Activated naive CD8-positive, alpha-beta T cell (primary cell): ENCODE measurements around the gene NPTXR.
"Not testable (repeated sequence)": the region's sequence is repeated elsewhere in the genome, so short reads cannot be mapped to it uniquely, and the experiment has no call there.

ENCODE experiments used
- H3K27ac Mint-ChIP-seq: one replicate; pipeline ENCODE4 v1.8.0; 2021; ENCODE audit warnings: mixed read lengths
- H3K27me3 Mint-ChIP-seq: one replicate; pipeline ENCODE4 v1.8.0; 2021; ENCODE audit warnings: mixed read lengths
- H3K36me3 Mint-ChIP-seq: one replicate; pipeline ENCODE4 v1.8.0; 2021; ENCODE audit warnings: mixed read lengths
- H3K4me1 Mint-ChIP-seq: one replicate; pipeline ENCODE4 v1.8.0; 2021; ENCODE audit warnings: low read depth, mixed read lengths
- H3K4me3 Mint-ChIP-seq: one replicate; pipeline ENCODE4 v1.8.0; 2021; ENCODE audit warnings: mild to moderate bottlenecking, mixed read lengths
- H3K9me3 Mint-ChIP-seq: one replicate; pipeline ENCODE4 v1.8.0; 2021; ENCODE audit warnings: low read depth, mixed read lengths

The NPTXR gene

GRCh38 chr22:38863531-38864131 lies 19.8 kb upstream of the NPTXR start:
- H3K27me3 Mint-ChIP-seq = no peaks in the 10 kb centered on the region
- H3K4me3 Mint-ChIP-seq = no peak overlapping the region
- H3K27ac Mint-ChIP-seq = no peak overlapping the region
- no peaks in the 10 kb centered on the region for H3K36me3 Mint-ChIP-seq
- H3K9me3 Mint-ChIP-seq = no peaks in the 10 kb centered on the region
- peaks cover 14% of the 10 kb centered on the region for H3K4me1 Mint-ChIP-seq

DNA sequence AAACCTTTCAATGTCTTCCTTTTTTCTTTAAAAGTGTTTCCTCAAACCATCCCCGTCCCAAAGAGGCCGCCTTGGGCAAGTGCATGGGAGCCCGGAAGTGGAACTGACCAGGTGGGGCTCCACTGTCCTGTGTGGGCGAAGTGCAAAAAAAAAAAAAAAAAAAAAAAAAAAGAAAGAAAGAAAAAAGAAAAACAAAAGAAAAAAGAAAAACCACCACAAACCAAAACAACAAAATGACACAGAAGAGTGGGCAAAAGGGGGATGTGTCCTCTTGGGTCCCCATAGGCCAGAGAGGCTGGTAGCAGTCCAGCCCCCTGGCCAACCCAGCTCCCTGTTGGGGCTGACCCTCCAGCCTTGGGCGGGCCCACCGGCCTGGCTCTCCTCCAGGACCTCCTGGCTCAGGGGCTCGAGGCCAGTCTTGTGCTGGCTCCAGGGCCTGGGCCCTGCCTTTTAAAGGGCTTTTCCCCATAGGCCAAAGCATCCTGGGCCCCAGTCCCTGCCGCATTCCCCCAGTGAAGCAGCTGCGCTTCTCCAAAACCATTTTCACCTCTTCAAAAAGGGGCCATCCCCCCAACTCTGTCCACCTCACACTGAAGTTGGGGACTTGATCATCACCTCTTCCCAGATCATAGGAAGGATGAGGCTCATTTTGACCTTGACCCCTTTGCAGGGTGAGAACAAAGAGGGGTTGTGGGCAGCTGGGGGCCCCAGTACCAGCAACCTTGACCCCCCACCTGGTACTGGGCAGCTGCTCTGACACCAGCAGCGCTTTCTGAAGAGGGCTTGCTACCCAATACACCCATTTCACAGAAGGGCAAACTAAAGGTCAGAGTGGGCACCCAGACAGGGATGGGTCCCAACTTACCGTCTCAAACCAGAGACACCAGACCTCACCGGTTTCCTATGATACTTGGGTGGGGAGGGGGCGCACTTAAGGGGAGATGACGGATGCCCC lies 18.8 kb upstream of the NPTXR start:
- Mint-ChIP-seq H3K27me3 (no peaks in the 10 kb centered on the region), H3K9me3 (no peaks in the 10 kb centered on the region), H3K4me1 (peaks cover 7% of the 10 kb centered on the region), H3K36me3 (no peaks in the 10 kb centered on the region), H3K4me3 (no peak overlapping the region), H3K27ac (no peak overlapping the region)

GRCh38 chr22:38861927-38862326 lies 18.1 kb upstream of the NPTXR start:
- no peaks in the 10 kb centered on the region for H3K9me3 Mint-ChIP-seq
- no peaks in the 10 kb centered on the region for H3K36me3 Mint-ChIP-seq
- no peak overlapping the region for H3K27ac Mint-ChIP-seq
- H3K27me3 Mint-ChIP-seq = no peaks in the 10 kb centered on the region
- peaks cover 7% of the 10 kb centered on the region for H3K4me1 Mint-ChIP-seq
- H3K4me3 Mint-ChIP-seq = no peak overlapping the region

- no peak overlapping the region for H3K27ac Mint-ChIP-seq
- H3K4me3 Mint-ChIP-seq = no peak overlapping the region
- H3K4me1 Mint-ChIP-seq = peaks cover 7% of the 10 kb centered on the region
- H3K9me3 Mint-ChIP-seq = no peaks in the 10 kb centered on the region
- no peaks in the 10 kb centered on the region for H3K27me3 Mint-ChIP-seq
- no peaks in the 10 kb centered on the region for H3K36me3 Mint-ChIP-seq
These were observed 17.5 kb upstream of the NPTXR start for GRCh38 chr22:38861170-38861876.

DNA sequence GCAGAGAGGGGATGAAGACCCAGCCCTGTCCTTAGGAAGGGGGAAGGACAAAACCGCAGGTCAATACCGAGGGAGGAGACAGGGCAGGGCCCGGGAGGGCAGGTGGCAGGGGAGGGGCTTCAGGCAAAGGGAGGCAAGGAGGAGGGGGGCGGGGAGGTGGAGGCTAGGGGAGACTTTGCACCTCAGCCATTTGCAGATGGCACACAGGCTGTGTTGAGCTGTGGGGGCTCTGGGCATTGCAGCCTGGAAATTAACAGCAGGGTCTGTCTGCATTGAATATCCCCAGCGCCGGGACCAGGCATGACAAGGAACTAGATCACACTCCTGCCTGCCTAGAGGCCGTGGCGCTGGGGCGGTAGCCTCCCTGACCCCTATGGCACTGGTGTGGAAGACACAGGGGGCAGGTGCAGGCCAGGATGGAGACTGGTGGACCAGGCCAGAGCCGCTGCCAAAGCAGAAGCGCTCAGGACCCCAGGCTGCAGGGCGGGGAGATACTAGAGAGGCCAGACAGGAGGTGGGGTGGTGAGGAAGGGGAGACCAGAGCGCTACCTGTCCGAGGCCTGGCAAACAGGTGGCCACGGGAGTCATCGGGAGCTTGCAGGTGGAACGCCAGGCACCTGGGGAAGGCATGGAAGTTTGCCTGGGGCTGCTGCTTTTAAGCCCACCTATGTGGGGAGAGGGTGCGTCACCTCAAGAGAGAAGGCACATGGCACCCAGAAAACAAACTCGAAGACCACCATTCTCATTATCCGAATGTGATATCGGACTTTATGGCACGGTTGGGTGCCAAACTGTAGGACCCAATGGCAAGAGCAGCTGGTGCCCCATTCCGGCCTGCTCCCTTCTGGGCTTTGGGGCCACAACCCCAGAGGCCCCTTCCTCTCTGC lies 16.7 kb upstream of the NPTXR start:
- no peak overlapping the region for H3K4me3 Mint-ChIP-seq
- H3K27ac Mint-ChIP-seq = no peak overlapping the region
- H3K9me3 Mint-ChIP-seq = no peaks in the 10 kb centered on the region
- peaks cover 7% of the 10 kb centered on the region for H3K4me1 Mint-ChIP-seq
- H3K36me3 Mint-ChIP-seq = no peaks in the 10 kb centered on the region
- H3K27me3 Mint-ChIP-seq = no peaks in the 10 kb centered on the region

DNA sequence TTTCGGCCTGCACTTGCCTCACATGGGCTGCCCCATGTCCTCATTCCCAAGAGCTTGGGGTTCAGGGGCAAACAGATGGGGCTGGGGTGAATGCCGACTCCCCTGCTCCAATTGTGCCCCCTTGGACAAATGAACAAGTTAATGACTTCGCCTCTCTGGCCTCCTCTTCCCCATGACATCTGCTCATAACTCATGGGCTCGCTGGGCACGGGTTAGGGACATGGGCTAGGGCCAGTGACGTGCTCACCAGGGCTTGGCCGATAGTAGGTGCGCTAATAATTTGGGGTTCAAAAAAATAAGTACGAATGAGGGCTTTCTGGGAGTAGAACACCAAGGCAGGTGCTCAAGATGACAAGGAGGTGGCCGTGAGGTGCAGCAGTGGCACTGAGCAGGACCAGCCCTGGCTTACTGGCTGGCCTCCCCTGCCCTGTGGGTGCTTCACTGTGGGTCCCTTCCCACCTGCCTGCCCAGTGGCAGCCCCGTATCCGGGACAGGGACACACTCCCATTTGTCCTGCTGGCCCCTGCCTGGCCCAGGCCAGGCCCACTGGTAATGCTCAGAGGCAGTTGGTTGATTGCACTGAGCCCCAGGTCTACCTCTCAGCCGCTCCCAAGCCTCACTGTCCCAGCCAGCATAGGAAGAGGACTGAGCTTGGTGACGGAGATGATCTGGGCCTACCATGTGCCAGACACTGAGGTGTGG lies 15.9 kb upstream of the NPTXR start:
- Mint-ChIP-seq H3K4me3 (no peak overlapping the region), H3K27ac (no peak overlapping the region), H3K9me3 (no peaks in the 10 kb centered on the region), H3K4me1 (peaks cover 7% of the 10 kb centered on the region), H3K36me3 (no peaks in the 10 kb centered on the region), H3K27me3 (no peaks in the 10 kb centered on the region)

DNA sequence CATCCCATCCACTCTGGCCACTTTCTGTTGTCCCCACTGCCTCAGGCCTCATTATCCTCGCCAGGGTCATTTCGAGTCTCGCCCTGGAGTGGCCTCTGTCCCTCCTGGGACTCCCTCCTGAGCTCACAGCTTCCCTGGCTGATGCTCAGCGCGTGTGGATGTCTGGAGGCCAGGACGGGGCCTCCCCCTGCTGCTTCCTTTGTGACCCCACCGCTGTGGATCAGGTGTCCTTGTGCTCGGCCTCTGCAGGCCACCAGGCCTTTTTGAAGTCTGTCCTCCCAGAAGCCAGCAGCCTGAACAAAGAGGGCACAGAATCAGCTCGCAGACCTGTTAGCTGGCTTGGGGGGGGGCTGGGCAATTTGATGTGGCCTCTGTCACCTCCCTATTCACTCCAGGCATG lies 14.7 kb upstream of the NPTXR start:
- H3K27me3 Mint-ChIP-seq = peaks cover 2% of the 10 kb centered on the region

GRCh38 chr22:38854476-38854875 lies 10.6 kb upstream of the NPTXR start:
- H3K4me1 Mint-ChIP-seq, H3K27me3 Mint-ChIP-seq, H3K9me3 Mint-ChIP-seq, H3K27ac Mint-ChIP-seq, H3K4me3 Mint-ChIP-seq, H3K36me3 Mint-ChIP-seq: not testable (repeated sequence)

More for the DNA sequence above, 14.7 kb upstream of the NPTXR start:
- Mint-ChIP-seq H3K36me3 (no peaks in the 10 kb centered on the region), H3K4me3 (no peak overlapping the region), H3K27ac (no peak overlapping the region), H3K4me1 (peaks cover 4% of the 10 kb centered on the region), H3K9me3 (no peaks in the 10 kb centered on the region)

DNA sequence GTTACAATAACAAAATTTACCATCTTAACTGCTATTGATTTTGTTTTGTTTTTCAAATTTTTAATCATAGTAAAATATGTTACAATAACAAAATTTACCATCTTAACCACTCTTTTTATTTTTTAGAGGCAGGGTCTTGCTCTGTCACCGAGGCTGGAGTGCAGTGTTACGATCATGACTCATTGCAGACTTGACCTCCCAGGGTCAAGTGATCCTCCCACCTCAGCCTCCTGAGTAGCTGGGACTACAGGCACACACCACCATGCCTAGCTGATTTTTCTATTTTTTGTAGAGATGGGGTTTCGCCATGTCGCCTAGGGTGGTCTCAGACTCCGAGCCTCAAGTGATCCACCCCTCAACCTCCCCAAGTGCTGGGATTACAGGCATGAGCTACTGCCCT lies 10.1 kb upstream of the NPTXR start:
- not testable (repeated sequence) for H3K4me1 Mint-ChIP-seq, H3K36me3 Mint-ChIP-seq, H3K9me3 Mint-ChIP-seq, H3K27me3 Mint-ChIP-seq, H3K4me3 Mint-ChIP-seq, H3K27ac Mint-ChIP-seq

GRCh38 chr22:38853196-38853651 lies 9.4 kb upstream of the NPTXR start:
- Mint-ChIP-seq H3K4me1 (no peaks in the 10 kb centered on the region), H3K27me3 (peaks cover 2% of the 10 kb centered on the region), H3K4me3 (no peak overlapping the region), H3K36me3 (no peaks in the 10 kb centered on the region), H3K9me3 (no peaks in the 10 kb centered on the region), H3K27ac (no peak overlapping the region)

GRCh38 chr22:38852522-38852921 lies 8.7 kb upstream of the NPTXR start:
- Mint-ChIP-seq H3K4me1 (no peaks in the 10 kb centered on the region), H3K27ac (no peak overlapping the region), H3K9me3 (no peaks in the 10 kb centered on the region), H3K4me3 (no peak overlapping the region), H3K36me3 (no peaks in the 10 kb centered on the region), H3K27me3 (peaks cover 2% of the 10 kb centered on the region)

DNA sequence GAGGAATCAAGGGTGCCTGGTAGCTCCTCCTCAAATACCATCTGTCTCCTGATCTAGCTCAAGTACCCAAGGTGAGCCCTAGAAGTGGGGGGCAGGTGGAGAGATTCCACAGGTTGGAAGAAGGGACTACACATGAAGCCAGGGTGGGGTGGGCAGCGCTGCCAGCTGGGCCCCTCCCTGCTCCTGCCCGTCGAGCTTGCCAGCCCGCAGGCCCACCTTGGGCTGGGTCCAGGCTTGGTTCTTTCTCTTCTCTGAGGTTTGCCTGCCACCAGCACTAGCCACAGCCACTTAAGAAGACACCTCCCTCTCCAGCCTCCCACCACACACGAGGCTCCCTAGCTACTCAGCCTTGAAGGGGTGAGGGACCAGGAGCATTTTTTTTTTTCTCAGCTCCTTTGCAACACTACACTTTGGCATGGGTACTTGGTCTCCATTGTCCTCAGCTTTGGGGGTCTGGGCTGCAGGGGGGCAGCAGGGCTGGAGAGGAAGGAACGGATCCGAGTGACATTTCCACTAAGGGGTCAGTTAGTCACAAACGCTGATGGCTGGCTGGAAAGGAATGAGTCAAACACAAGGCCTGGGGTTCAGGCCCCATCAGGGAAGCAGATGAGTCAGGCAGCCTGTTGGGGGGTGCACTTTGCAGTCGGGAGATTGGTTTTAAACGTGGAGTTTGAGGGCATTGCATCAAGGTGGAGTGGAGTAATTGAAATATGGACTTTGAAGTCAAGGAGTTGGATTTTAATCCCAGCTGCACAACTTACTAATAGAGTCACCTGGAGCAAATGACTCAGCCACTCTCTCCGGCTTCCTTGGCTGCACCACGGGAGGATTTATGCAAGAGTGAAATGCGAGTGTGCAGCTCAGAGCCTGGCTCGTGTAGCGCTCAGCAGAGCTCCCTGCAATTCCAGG lies 7.4 kb upstream of the NPTXR start:
- Mint-ChIP-seq H3K4me3 (no peak overlapping the region), H3K27ac (no peak overlapping the region), H3K36me3 (no peaks in the 10 kb centered on the region), H3K4me1 (no peaks in the 10 kb centered on the region), H3K27me3 (peaks cover 2% of the 10 kb centered on the region), H3K9me3 (no peaks in the 10 kb centered on the region)

GRCh38 chr22:38850399-38850798 lies 6.6 kb upstream of the NPTXR start:
- Mint-ChIP-seq H3K4me3 (no peak overlapping the region), H3K27ac (no peak overlapping the region), H3K9me3 (no peaks in the 10 kb centered on the region), H3K36me3 (no peaks in the 10 kb centered on the region), H3K4me1 (no peaks in the 10 kb centered on the region), H3K27me3 (peaks cover 2% of the 10 kb centered on the region)
